GM18526 (cell line): ENCODE data around the gene GABBR2.

ENCODE experiments used
- POLR2A ChIP-seq: IDR thresholded peaks from 3 replicates; pipeline ENCODE4 v1.6.1; 2011; ENCODE audit not compliant: insufficient read length; ENCODE audit errors: extremely low read depth

Gene GABBR2

DNA sequence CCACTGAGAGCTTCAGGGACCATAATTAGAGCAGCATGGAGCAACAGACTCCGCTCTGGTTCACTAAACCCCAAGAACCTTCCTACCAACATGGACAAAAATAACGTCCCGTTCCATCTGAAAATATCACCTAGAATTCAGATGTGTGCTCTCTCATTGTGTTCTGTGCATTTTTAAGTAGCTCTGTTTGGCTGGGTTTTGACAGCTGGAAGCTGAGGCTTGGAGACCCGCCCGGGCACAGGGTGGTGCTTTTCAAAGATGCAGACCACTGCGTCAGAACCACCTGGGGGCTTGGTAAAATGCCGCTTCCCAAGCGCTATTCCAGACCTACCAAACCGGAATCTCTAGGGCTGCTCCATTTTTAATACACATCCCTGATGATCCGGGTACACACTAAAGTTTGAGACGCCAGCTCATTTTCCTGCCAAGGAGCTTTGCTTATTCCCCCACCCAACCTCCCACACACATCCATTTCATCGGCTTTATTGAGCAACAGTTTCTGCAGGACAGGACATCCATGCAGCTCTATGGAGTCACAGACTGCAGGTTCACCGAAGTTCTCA is 104.8 kb downstream of the GABBR2 start:
- TF ChIP-seq POLR2A, result no peak

DNA sequence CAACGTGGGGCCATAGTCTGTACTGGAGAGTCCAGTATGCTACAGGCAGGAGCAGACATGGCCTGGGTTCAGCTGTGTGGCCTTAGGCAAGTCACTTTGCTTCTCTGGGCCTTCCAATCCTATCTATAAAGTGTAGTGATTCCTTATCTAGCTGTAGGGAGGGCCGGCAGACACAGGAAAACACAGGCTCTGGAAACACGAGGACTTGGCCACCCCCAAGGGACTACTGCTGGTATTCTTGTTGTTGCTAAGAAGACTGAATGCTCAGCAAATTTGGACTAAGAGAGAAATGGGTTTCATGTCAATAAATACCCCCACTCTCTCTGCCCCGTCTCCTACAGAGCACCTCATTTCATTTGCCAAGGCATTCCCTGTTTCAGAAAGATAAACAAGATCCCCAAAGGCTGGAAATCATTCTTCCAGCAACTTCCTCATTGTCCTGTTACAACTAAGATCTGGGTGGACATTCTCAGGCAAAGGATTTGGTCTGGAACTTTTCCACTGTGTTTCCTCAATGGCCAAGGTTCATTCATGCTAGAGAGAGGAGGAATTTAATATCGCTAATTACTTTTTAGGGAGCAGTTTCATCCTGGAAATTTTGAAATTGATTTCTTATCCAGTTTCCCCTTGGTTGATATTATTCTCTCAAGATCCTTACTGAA is 105.8 kb downstream of the GABBR2 start:
- no peak for TF ChIP-seq POLR2A

DNA sequence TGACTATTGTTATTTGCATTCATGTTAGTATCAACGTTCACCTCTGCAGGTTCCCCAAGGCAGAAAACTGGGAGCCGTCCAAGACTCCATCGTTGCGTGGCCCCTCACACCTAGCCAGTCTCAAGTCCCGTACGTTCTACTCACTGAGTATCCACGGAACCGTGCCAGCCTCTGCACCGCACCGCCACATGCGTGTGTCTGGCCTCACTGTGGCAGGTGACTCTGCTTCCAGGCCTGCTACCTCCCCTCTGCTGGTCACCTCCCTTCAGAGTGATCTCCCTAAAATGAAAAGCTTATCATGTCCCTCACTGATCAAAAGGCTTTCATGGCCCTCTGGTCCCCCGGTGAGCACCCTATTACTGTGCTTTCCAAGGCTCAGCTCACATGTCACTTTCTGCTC is 108.1 kb downstream of the GABBR2 start:
- TF ChIP-seq POLR2A, result no peak

DNA sequence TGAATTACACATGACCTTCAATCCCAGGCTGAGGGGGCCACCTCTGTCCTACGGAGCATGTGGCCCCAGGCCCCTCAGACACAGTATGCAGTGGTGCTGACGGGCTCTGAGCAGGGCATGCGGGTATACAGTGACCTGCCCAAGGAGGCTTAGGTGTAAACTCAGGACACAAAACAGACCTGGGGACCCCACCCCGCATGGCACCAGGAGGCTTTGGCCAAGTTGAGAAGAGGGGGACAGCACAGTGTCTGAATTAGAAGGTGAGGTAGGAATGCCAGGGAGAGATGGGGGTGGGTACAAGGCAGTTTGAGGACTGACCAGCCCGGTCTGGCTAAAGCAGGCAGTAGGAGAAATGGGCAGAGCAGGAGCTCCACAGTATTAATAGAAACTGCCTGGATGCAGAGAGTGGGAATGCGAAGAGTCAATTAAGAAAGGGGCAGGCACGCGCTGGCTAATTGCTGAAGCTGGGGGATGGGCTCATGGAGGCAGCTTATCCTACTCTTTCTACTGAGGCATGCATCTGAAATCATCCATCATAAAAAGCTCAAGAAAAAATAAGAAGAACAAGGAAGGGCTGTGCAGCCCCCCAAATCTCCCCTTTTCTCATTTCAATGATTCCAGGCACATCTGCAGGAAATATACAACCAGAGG is 109.0 kb downstream of the GABBR2 start:
- TF ChIP-seq POLR2A, result no peak

DNA sequence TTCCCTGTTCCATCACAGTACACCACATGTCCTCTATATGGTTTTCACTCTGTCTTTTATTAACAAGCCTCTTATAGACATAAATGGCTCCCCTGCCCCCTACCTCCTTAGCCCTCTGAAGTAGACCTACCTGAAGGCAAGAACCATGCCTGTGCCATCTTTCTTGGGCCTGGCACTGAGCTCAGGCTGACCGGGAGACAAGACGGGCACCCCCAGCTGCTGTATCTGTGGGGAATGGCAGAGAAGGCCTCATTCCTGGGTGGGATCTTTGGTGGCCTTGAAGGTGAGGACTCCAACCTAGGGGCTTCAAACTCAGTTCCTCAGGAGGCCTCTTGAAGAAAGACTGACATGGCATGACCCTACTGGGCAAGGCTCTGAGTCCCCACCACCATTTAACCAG is 109.9 kb downstream of the GABBR2 start:
- TF ChIP-seq POLR2A, result no peak

DNA sequence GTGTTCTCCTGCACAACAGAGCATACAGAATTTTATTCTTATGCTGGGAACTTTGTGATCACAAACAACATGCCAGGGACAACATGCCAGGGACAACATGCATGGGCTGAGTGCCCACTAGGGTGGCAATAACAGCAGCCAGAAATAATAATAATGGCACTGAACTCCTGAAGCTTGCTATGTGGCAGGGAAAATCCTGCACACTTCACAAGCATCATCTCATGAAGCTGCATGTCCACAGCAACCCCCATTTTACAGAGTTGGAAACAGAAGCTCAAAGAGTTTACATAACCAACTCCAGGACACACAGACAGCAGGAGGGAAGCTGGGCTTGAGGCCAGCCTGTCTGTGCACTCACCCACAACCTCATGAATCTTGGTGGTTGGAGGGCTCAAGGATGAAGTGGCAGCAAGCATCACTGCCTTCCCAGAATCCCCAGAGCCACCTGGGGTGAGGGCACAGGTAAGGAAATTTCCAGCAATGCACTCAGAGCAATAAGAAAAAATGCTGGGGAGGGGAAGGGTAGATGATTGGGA is 111.4 kb downstream of the GABBR2 start:
- TF ChIP-seq POLR2A, result no peak

DNA sequence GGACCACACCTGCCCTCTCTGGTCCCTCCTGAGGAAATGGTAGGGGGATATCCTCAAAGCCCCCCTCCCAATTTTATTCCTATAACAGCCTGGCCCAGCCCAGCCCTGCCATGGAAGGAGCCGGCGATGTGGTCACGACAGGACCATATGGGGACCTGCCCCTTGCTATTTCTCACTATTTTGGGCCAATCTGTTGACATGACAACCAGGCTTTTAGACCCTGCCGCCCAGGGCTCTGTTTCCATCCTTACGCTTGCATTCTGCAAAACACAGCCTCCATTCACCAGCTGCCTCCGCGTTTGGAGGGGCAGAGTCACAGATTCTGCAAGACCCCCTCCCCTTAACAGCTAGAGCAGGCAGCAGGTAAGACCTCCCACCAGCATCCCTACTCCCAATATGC is 112.2 kb downstream of the GABBR2 start:
- TF ChIP-seq POLR2A, result no peak

DNA sequence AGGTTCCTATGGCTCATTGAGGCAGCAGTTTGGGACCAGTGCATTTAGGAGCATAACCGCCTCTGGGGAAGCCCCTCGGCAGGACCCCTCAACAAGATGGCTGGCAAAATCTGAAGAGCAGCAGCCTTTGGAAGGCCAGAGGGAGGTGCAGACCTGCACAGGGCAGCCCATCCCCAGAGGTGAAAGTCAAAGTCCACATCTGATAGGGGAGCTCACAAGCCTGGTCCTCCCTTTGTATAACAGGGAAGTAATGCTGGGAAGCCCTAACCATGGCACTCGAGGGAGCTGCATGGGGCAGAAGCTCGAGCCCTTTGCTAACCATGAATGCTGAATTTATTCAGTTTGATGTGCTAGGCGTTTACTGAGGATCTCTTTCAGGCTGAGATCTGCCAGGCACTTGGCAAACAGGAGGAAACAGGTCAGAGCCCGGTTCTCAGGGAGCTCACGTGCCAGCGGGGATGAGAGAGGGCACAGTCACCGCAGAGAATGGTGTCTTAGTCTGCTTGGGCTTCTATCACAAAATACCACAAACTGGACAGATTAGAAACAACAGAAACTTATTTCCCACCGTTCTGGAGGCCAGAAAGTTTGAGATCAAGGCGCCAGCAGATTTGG is 114.1 kb downstream of the GABBR2 start:
- no peak for TF ChIP-seq POLR2A

DNA sequence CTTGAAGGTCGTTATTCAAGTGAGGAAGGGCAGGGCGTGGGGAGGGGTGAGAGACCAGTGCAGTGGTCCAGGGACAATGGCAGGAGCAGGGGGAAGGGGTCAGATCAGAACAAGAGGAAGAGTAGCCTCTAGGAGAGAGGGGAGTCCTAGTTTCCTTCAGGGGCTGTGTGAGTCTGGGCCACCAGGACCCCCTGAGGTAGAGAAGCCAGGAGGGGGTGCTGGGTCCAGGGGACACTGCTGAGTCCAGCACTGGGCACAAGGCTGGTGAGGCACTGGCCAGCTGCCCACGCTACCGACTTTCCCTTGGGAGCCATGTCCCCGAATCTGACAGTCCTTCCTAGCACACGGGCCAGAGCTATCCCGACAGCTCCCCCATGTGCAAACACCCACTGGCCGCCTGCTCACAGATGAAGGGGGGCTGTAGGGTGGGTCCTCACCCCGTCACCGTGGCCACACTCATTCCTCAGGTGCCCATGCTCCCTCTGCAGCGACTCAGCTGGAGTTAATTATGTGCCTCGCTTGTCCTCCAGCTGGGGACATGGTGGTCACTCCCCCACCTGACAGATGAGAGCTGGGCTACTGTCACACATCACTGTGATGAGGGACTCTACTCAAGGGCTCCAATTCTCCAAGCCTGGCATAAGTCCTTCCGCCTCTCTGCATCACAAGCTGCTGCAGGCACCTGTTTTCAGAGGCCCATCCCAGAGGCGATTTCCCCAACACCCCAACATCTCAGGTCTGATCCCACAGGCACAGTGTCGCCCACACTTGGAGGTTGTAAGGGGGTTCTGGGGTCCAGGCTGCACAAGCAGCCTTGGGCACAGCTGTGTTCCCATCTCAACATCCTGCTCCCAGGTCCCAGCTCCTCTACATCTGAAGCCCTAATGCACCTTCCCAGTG is 115.1 kb downstream of the GABBR2 start:
- TF ChIP-seq POLR2A, result no peak

DNA sequence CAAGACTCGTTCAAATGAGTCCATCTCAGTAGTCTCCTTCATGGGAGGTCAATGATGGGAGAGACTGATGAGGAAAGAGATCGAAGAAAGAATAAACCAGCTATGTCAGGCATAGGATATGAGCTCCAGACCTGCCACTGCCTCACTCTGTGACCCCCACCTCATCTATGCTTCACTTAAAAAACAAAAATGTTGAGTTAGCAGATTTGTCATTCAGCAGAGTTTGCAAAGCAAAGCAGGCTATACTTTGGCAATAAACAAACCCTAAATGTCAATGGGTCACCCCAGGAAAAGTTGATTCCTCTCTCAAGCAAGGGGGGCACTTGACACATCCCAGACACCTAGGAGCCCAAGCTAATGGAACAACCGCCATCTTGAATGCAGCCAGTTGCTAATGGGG is 117.0 kb downstream of the GABBR2 start:
- no peak for TF ChIP-seq POLR2A

DNA sequence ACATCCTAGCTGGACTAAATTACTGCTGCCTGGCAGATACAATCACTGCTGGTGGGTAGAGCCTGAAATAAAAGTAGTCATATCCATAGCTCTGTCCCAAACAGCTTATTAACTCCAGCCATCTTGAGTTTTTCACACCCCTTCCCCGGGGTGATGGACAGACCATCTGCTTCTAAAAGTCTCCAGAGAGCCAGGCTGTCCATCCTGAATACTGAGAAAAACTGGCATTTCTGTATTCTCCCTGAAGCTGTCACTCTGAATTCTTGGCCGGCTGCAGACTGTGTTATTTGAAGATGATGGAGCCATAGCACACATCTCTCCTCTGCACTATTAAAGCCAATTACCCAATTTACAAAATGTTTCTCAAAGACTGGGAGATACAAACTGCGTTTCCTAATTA is 118.6 kb downstream of the GABBR2 start:
- no peak for TF ChIP-seq POLR2A

DNA sequence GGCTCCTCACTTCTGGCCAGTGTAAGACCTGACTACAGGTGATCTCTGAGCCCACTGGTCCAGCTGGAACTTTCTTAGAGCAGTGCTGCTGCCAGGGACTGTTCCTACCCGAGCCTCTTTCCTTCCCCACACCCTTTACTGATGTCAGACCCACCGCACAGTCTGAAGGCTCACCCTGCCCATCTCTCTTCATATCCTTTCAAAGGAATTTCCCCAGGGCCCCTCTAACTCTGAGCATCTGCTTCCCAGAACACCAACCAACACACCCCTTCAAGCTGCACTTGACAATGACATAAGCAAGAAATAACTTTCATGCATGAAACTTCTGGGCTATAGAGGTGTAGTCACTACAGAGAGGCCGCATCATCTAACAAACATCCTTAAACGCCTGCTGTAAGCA is 119.6 kb downstream of the GABBR2 start:
- TF ChIP-seq POLR2A, result no peak

DNA sequence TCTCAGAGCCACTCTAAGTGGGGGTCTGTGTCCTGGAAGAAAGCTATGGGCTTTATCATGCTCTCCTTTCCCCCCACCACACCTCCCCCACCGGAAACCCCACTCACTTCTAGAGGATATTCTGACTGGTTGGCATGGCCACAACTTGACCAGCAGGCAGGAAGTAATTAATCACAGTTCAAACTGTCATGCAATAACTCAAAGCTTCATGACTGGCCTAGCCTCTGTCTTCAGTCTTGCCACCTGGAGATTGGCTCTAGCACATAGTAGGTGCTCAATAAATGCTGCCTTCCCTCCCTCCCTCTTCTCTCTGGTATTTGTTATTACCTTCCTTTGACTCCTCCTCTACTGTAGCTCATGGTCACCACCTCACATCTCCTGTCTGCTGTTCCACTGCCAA is 124.7 kb downstream of the GABBR2 start:
- TF ChIP-seq POLR2A, result no peak

DNA sequence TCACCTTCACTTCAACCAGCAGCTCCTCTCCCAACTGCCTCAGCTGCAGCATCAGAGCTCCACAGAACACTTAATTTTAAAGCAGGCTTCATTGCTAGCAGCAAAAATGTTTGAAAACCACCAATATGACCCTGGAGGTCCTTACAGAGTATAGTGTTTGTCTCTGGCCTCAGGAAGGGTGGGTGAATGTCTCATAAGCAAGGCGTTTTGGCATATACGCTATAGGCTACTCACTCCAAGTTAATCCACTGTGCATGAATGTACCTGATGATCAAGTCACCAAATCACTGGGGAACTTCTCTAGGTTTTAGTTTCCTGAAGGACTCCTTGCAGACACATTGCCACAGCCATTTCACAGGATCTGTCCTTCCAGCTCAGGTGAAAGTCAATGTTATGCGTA is 125.3 kb downstream of the GABBR2 start:
- no peak for TF ChIP-seq POLR2A

DNA sequence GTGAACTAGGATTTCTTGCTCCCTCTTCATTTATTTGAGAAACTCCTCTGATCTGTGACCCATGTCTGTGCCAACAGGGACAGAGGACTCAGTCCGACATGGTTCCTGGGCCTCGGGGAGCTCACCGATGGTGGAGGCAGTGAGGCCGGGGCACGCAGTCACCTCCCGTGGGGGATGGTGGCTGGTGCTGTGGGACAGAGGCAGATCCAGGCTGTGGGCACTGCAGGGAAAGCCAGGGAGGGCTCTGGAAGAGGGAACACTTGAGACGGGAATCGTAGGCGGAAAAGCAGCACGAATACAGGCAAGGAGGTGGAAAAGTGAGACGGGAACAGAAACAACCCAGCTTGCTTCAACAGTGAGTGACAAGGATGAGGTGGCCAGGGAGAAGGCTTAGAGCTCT is 127.8 kb downstream of the GABBR2 start:
- TF ChIP-seq POLR2A, result no peak
